ENCODE measurements around the gene PPIA. TPM values are rescaled to one million over a fixed set of nuclear protein-coding genes. Genes with fewer than 3 reads are reported as not detected.

Gene PPIA
- total and polyA plus RNA-seq, 3 donors from 2014 or later = 616 to 918 (median 873) TPM

DNA sequence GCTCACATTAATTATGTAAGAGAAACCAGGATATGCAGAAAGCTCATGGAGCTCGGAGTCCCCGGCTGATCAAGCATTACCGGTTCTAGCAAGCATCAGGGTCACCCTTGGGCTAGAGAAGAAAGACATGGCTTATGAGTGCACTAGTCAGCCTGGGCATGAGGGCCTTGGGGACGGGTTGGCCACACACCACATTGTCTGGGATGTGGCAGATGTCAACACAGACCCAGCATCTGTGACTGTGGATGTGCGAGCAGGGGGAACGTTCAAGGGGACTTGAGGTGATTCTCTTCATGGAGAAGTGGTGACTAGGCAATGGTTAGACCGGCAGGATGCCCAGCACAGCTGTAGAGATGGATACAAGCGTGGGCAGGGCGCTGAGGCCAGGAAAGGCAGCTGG lies 34.2 kb upstream of the PPIA start:
- TF ChIP-seq POLR2A (IDR thresholded peaks at IDR 0.05) (no peak), CTCF (IDR thresholded peaks at IDR 0.05) (no peak)
- no peak overlapping the region for H3K27ac ChIP-seq
- WGBS, 2 donors = 77 to 85% methylated on average over 9 of the region's 9 CpGs
- H3K4me1 ChIP-seq = peaks cover 10% of the 10 kb centered on the region
- H3K4me3 ChIP-seq = peak overlapping the region in 1 of 2 donors; percentile 29
- no peaks in the 10 kb centered on the region for H3K36me3 ChIP-seq (ENCODE audit: low read depth, missing control alignments)
- no peak for DNase-seq
- no peaks in the 10 kb centered on the region for H3K27me3 ChIP-seq
- no peaks in the 10 kb centered on the region for H3K9me3 ChIP-seq
- intact Hi-C loops (cut with DNase I; ENCODE audit: low total_unique reads) = no loop called here

- intact Hi-C loops (cut with DNase I; ENCODE audit: low total_unique reads) = no loop called here
- H3K36me3 ChIP-seq (ENCODE audit: low read depth, missing control alignments) = no peaks in the 10 kb centered on the region
- H3K27ac ChIP-seq = no peak overlapping the region
- no peak for TF ChIP-seq CTCF (IDR thresholded peaks at IDR 0.05)
- no peak for TF ChIP-seq POLR2A (IDR thresholded peaks at IDR 0.05)
- no peaks in the 10 kb centered on the region for H3K9me3 ChIP-seq
- H3K4me3 ChIP-seq = no peak overlapping the region
- 87 to 94% methylated on average over 17 to 20 of the region's 20 CpGs for WGBS, 2 donors
- DNase-seq = no peak
- peaks cover 12% of the 10 kb centered on the region for H3K4me1 ChIP-seq
- no peaks in the 10 kb centered on the region for H3K27me3 ChIP-seq
These were observed 33.6 kb upstream of the PPIA start for GRCh38 chr7:44762726-44763522.

GRCh38 chr7:44764081-44764480 lies 32.4 kb upstream of the PPIA start:
- H3K27me3 ChIP-seq = no peaks in the 10 kb centered on the region
- no peak overlapping the region for H3K4me3 ChIP-seq
- TF ChIP-seq CTCF (IDR thresholded peaks at IDR 0.05) (no peak), POLR2A (IDR thresholded peaks at IDR 0.05) (no peak)
- no peak for DNase-seq
- intact Hi-C loops (cut with DNase I; ENCODE audit: low total_unique reads) = no loop called here
- H3K9me3 ChIP-seq = no peaks in the 10 kb centered on the region
- no peaks in the 10 kb centered on the region for H3K36me3 ChIP-seq (ENCODE audit: low read depth, missing control alignments)
- peaks cover 23% of the 10 kb centered on the region for H3K4me1 ChIP-seq
- 88 to 92% methylated on average over 5 to 6 of the region's 6 CpGs for whole genome bisulfite sequencing, 2 donors
- H3K27ac ChIP-seq = no peak overlapping the region

GRCh38 chr7:44764665-44765578 lies 31.6 kb upstream of the PPIA start:
- 60 to 66% methylated on average over 1 to 18 of the region's 22 CpGs for WGBS, 2 donors
- Histone ChIP-seq H3K27me3 (no peaks in the 10 kb centered on the region), H3K4me1 (peaks cover 27% of the 10 kb centered on the region), H3K4me3 (no peak overlapping the region), H3K36me3 (ENCODE audit: low read depth, missing control alignments) (no peaks in the 10 kb centered on the region), H3K27ac (no peak overlapping the region), H3K9me3 (no peaks in the 10 kb centered on the region)
- DNase-seq = no peak
- intact Hi-C loops (cut with DNase I; ENCODE audit: low total_unique reads) = no loop called here
- TF ChIP-seq POLR2A (IDR thresholded peaks at IDR 0.05) (no peak), CTCF (IDR thresholded peaks at IDR 0.05) (no peak)

Data from testis (tissue), 3 donors.